GM12865 (cell line): ENCODE measurements around the gene FCRLB.

Experiments used
- DNase-seq: peaks from one replicate; pipeline ENCODE4 v3.0.0; 2010; ENCODE audit warnings: low read depth
- H3K4me3 ChIP-seq: 2 replicates; pipeline ENCODE4 v1.5.1; 2011; ENCODE audit warnings: mild to moderate bottlenecking, low read depth, low read length, control low read depth
- CTCF ChIP-seq: IDR thresholded peaks from 2 replicates; pipeline ENCODE4 v1.5.1; 2011; ENCODE audit warnings: low read length, control low read depth, low read depth, inconsistent platforms; ENCODE audit not compliant: insufficient read depth; ENCODE audit errors: missing control alignments

Gene FCRLB

GRCh38 chr1:161770250-161770649 is 48.9 kb downstream of the FCRLB start:
- no peak for TF ChIP-seq CTCF
- no peak for DNase-seq
- H3K4me3 ChIP-seq, result no peak overlapping the region

- DNase-seq, result no peak
- TF ChIP-seq CTCF, result no peak
- H3K4me3 ChIP-seq, result no peak overlapping the region
These were observed 49.8 kb downstream of the FCRLB start for GRCh38 chr1:161771161-161771560.

- no peak for DNase-seq
- TF ChIP-seq CTCF, result no peak
- no peak overlapping the region for H3K4me3 ChIP-seq
These were observed 50.6 kb downstream of the FCRLB start for GRCh38 chr1:161771973-161772372.

- no peak for DNase-seq
- no peak for TF ChIP-seq CTCF
- no peak overlapping the region for H3K4me3 ChIP-seq
These were observed 51.1 kb downstream of the FCRLB start for GRCh38 chr1:161772397-161772796.

- H3K4me3 ChIP-seq, result no peak overlapping the region
- no peak for DNase-seq
- no peak for TF ChIP-seq CTCF
These were observed 52.4 kb downstream of the FCRLB start for GRCh38 chr1:161773791-161774190.

- no peak overlapping the region for H3K4me3 ChIP-seq
- TF ChIP-seq CTCF, result no peak
- peak; percentile 24 for DNase-seq
These were observed 55.9 kb downstream of the FCRLB start for GRCh38 chr1:161777261-161777660.
